H1 (cell line): ENCODE results near the gene PGF.

Experiments
- YY1 ChIP-seq: IDR thresholded peaks from 2 replicates; pipeline ENCODE4 v1.6.1; 2011; ENCODE audit warnings: low read depth, mild to moderate bottlenecking, low read length
- ZNF274 ChIP-seq: IDR thresholded peaks from 2 replicates; pipeline ENCODE4 v1.7.0; 2012; ENCODE audit warnings: low read length, borderline replicate concordance; ENCODE audit errors: extremely low read depth

DNA sequence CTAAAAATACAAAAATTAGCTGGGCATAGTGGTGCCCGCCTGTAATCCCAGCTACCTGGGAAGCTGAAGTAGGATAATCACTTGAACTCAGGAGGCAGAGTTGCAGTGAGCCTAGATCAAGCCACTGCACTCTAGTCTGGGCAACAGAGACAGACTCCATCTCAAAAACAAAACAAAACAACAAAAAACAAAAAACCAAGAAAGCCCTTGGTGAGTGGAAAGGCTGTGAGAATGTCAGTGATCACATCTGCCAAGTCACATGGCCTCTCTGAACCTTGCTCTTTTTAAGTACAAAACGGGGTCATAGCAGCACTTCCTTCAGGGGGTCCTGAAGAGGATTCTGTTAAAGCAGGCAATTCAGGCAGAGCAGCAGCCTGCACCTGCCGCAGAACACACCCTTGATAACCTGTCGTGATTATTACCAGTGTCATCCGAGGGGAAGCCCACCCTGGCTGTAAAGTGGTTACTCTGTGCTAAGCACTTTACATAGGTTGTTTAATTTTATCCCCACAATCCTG lies 41.9 kb downstream of the PGF start:
- TF ChIP-seq ZNF274, result no peak
- TF ChIP-seq YY1, result no peak
